Astrocyte of the cerebellum (primary cell): Measurements from ENCODE around the gene TNIK.

ENCODE experiments used
- DNase-seq: peaks from one replicate; pipeline ENCODE4 v3.0.0-alpha.2; 2011; ENCODE audit warnings: low read depth
- H3K4me3 ChIP-seq: 2 replicates; pipeline ENCODE4 v1.5.1; 2011; ENCODE audit warnings: mild to moderate bottlenecking, low read depth, low read length, moderate library complexity
- CTCF ChIP-seq: IDR thresholded peaks from 2 replicates; pipeline ENCODE4 v1.5.1; 2012; ENCODE audit warnings: low read length, low read depth, moderate library complexity, mild to moderate bottlenecking; ENCODE audit errors: missing control alignments
- in situ Hi-C: cut with HindIII; loops from 2 replicates; pipeline ENCODE4 v1.10.0; 2017; ENCODE audit warnings: low sequenced_read_pairs

TNIK gene

GRCh38 chr3:171358881-171359198, 101.4 kb downstream of the TNIK start:
- in situ Hi-C loops, result no loop called here
- no peak for TF ChIP-seq CTCF
- no peak for DNase-seq
- no peak overlapping the region for H3K4me3 ChIP-seq

- no peak for DNase-seq
- no peak overlapping the region for H3K4me3 ChIP-seq
- in situ Hi-C loops, result no loop called here
- TF ChIP-seq CTCF, result no peak
Measured at GRCh38 chr3:171358181-171358880, 101.9 kb downstream of the TNIK start.

- in situ Hi-C loops, result no loop called here
- DNase-seq, result no peak
- TF ChIP-seq CTCF, result no peak
- H3K4me3 ChIP-seq, result no peak overlapping the region
Measured at GRCh38 chr3:171357721-171358120, 102.5 kb downstream of the TNIK start.

GRCh38 chr3:171356251-171356650, 104.0 kb downstream of the TNIK start:
- in situ Hi-C loops, result no loop called here
- no peak for DNase-seq
- TF ChIP-seq CTCF, result no peak
- no peak overlapping the region for H3K4me3 ChIP-seq

- DNase-seq, result no peak
- no peak overlapping the region for H3K4me3 ChIP-seq
- no peak for TF ChIP-seq CTCF
- in situ Hi-C loops, result no loop called here
Measured at GRCh38 chr3:171354706-171355582, 105.3 kb downstream of the TNIK start.

- no peak overlapping the region for H3K4me3 ChIP-seq
- no peak for DNase-seq
- no peak for TF ChIP-seq CTCF
- in situ Hi-C loops, result no loop called here
Measured at GRCh38 chr3:171354049-171354705, 106.0 kb downstream of the TNIK start.
